Activated CD8-positive, alpha-beta memory T cell treated with anti-CD3 and anti-CD28 coated beads for 4 hours (primary cell): ENCODE results near the gene ZNF766.
"Not testable (repeated sequence)": the region's sequence is repeated elsewhere in the genome, so short reads cannot be mapped to it uniquely, and the experiment has no call there.

Experiments used
- DNase-seq, 2 donors: peaks; one replicate each; pipeline ENCODE4 v3.0.0-alpha.2; 2020; ENCODE audit warnings: low read depth in 2 of 2

The ZNF766 gene

GRCh38 chr19:52275988-52276387, 6.6 kb downstream of the ZNF766 start:
- no peak for DNase-seq

- no peak for DNase-seq
Measured at GRCh38 chr19:52277471-52277870, 8.1 kb downstream of the ZNF766 start.

GRCh38 chr19:52286256-52286655, 16.9 kb downstream of the ZNF766 start:
- no peak for DNase-seq

GRCh38 chr19:52291781-52292180, 22.4 kb downstream of the ZNF766 start:
- no peak for DNase-seq

- DNase-seq = not testable (repeated sequence)
Measured at GRCh38 chr19:52292946-52293345, 23.6 kb downstream of the ZNF766 start.

GRCh38 chr19:52296400-52296772, 27.0 kb downstream of the ZNF766 start:
- DNase-seq = no peak

GRCh38 chr19:52296773-52297600, 27.6 kb downstream of the ZNF766 start, which contains the start of gene ZNF480:
Gene ZNF480, plus strand, starts transcription at chr19:52297169. Its CDS starts 3,244 bp downstream, at chr19:52300413.
- peak; percentile 71 to 73 for DNase-seq

GRCh38 chr19:52297601-52298364, 28.4 kb downstream of the ZNF766 start:
- DNase-seq = no peak

- DNase-seq = no peak
Measured at GRCh38 chr19:52307275-52307674, 37.9 kb downstream of the ZNF766 start.

- DNase-seq = no peak
Measured at GRCh38 chr19:52322429-52322828, 53.0 kb downstream of the ZNF766 start.

GRCh38 chr19:52331757-52332156, 62.4 kb downstream of the ZNF766 start:
- no peak for DNase-seq

GRCh38 chr19:52335768-52336116, 66.4 kb downstream of the ZNF766 start:
- no peak for DNase-seq

GRCh38 chr19:52336117-52336790, 66.9 kb downstream of the ZNF766 start, which contains the start of gene ZNF610:
Gene ZNF610, plus strand, starts transcription at chr19:52336243. Its CDS starts 12,930 bp downstream, at chr19:52349173.
- peak; percentile 72 to 78 for DNase-seq

GRCh38 chr19:52336791-52337381, 67.5 kb downstream of the ZNF766 start:
- DNase-seq = no peak

GRCh38 chr19:52339022-52339421, 69.6 kb downstream of the ZNF766 start:
- DNase-seq = not testable (repeated sequence)

GRCh38 chr19:52343548-52343947, 74.2 kb downstream of the ZNF766 start:
- DNase-seq = peak in 1 of 2 donors; percentile 13

GRCh38 chr19:52345162-52345561, 75.8 kb downstream of the ZNF766 start:
- no peak for DNase-seq
